ENCODE measurements around the gene PPP6R3. TPM values are rescaled to one million over a fixed set of nuclear protein-coding genes. Genes with fewer than 3 reads are reported as not detected.
A peak's percentile ranks its signal among the peaks of the same experiment; 100 is the strongest.

PPP6R3 gene
- total RNA-seq, 1 experiment from 2014 or later: 198 TPM

- DNase-seq (ENCODE audit: low spot score): no peak
Observed at GRCh38 chr11:68551223-68551622, 90.7 kb downstream of the PPP6R3 start.

DNA sequence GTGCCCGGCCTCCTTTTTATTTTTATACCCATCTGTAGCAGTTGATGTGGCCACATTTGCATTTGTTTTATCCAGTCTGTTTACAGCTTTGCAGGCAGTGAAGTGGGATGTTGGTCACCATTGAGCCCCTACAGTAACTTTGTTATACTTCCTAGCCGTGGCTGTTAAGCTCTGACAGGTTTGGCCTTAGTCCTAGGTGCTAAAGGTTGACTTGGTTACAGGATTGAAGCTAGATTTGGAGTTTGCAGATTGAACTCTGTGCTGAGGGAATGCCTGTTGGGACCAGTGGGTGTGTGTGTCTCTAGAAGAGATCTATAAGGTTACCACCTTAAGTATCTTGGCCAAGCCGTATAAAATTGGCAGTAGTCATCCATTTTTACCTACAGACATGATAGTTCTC lies 91.2 kb downstream of the PPP6R3 start:
- DNase-seq (ENCODE audit: low spot score): no peak

GRCh38 chr11:68552542-68552941 lies 92.0 kb downstream of the PPP6R3 start:
- DNase-seq (ENCODE audit: low spot score): no peak

- no peak for DNase-seq (ENCODE audit: low spot score)
Observed at GRCh38 chr11:68560216-68560615, 99.7 kb downstream of the PPP6R3 start.

- DNase-seq (ENCODE audit: low spot score): no peak
Observed at GRCh38 chr11:68563454-68563853, 102.9 kb downstream of the PPP6R3 start.

DNA sequence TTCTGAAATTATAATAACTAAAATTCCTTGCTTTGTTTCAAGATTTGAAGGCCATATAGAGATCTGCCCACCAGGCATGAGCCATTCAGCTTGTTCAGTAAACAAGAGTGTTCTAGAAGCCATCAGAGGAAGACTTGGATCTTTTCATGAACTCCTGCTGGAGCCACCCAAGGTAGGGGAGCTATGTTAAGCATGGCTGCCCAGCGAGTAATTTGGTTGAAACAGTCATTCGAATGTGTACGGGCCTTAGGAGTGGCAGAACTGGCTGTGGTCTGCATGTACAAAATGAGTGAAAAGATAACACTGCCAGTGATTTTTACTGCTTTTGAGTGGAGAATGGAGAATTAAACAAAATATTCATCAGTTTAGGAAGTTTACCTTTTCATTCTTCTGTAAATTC lies 103.7 kb downstream of the PPP6R3 start:
- no peak for DNase-seq (ENCODE audit: low spot score)

GRCh38 chr11:68565768-68566167 lies 105.2 kb downstream of the PPP6R3 start:
- DNase-seq (ENCODE audit: low spot score): no peak

- no peak for DNase-seq (ENCODE audit: low spot score)
Observed at GRCh38 chr11:68567553-68567952, 107.0 kb downstream of the PPP6R3 start.

DNA sequence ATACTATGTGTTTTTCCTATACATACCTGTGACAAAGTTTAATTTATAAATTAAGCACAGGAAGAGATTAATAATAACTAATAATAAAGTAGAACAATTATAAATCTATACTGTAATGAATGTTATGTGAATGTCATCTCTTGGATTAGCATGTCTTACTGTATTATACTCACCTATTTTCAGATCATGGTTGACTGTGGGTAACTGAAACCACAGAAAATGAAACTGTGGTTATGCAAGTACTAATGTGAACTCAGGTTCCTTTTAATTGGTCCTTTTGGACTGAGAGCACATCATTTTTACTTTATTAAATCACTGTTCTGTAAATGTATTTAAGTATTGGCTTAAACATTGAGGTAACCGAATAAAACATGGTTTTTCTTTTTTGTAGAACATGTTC lies 108.8 kb downstream of the PPP6R3 start:
- DNase-seq (ENCODE audit: low spot score): no peak

DNA sequence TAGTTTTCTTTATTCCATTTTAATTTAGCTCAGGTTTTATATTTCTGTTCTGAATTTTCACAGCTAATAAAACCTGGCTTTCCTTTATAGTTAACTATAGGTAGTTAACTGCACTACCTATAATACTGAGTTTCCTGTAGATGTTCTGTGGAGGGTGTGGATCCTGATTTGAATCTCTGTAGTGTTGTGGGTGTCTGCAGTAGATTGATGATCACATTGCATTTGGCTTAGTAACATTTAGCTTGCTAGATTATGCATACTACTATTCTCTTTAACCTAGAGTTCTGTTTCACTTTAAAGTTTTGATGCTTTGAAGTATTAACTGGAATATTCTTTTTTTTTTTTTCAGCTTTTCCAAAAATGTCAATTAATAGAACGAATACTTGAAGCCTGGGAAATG lies 110.1 kb downstream of the PPP6R3 start:
- no peak for DNase-seq (ENCODE audit: low spot score)

- DNase-seq (ENCODE audit: low spot score): no peak
Observed at GRCh38 chr11:68574308-68574707, 113.8 kb downstream of the PPP6R3 start.

DNA sequence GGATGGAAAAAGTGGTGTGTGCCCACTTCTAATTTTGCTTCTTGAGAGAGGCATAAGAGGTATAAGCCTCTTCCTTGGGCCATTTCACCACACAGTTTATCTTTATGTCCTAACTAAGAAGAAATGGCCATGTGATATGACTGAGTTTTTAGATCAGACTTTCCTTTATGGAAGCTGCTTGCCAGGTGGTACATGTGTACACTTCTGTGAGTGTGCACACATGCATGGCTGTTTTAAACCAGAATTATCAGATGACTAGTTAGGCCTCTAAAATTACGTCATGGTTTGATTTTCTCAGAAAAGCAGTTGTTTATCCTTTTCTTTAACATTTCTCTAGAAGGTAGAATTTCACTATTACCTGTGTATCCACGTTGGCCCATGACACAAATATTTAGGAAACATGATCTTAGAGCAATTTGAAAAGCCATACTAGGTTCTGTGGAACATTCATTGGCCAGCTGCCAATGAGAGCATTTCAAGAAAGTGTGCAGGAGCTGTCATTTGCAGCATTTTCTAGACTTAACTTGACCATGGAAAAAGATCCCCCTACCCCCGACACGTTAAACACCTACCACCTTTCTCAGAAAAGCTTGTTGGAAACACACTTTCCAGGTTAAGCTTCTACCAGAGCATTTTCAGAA lies 114.6 kb downstream of the PPP6R3 start:
- DNase-seq (ENCODE audit: low spot score): no peak

DNA sequence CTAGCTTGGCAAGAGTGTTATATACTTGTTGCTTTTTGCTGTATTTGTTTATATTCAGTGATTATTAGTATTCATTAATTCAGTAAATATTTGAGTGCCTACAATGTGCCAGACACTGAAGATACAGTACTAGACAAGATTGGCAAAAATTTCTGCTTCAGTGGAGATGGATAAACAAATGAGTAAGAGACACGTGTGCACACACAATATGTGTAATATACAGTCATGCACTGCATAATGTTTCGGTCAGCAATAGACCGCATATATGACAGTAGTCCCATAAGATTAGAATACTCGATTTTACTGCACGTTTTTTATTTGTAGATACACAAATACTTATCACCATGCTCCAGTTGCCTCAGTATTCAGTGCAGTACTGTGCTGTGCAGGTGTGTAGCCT lies 118.9 kb downstream of the PPP6R3 start:
- no peak for DNase-seq (ENCODE audit: low spot score)

- DNase-seq (ENCODE audit: low spot score): no peak
Observed at GRCh38 chr11:68581439-68581838, 120.9 kb downstream of the PPP6R3 start.

DNA sequence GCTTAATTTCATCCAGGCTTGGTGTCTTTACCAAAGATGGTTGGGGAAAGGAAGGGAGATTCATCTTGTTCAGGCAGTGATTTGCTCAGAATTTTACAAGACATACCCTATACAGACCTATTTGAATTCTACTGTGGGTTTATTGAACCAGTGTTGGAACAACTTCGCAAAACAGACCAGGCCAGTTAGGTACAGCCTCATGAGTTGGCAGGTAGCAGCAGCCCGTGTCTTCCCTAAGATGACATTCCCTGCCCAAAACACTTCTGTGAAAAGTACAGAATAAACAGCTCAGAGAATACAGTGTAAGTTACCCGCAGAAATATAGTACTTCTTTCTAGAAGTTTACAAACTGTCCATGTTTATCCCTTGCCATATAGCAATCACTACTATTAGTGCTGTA lies 121.3 kb downstream of the PPP6R3 start:
- no peak for DNase-seq (ENCODE audit: low spot score)

GRCh38 chr11:68582416-68583040 lies 122.0 kb downstream of the PPP6R3 start:
- no peak for DNase-seq (ENCODE audit: low spot score)

DNA sequence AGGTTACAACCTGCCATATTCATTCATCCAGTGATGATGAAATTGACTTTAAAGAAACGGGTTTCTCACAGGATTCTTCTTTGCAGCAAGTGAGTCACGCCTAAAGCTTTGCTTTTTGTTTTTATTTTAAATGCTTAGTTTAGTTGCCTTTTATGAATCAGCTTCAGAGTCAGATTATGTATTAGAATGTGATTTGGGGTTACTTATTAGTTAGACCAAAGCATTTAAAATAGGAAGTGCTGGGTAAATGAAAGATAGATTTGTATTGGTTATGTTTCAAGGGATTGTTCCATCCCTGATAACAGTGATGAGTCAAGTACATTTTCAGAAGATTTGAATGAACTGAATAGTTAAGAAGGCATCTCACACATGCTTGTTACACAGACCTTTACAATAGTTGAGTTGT lies 122.5 kb downstream of the PPP6R3 start:
- DNase-seq (ENCODE audit: low spot score): no peak

DNA sequence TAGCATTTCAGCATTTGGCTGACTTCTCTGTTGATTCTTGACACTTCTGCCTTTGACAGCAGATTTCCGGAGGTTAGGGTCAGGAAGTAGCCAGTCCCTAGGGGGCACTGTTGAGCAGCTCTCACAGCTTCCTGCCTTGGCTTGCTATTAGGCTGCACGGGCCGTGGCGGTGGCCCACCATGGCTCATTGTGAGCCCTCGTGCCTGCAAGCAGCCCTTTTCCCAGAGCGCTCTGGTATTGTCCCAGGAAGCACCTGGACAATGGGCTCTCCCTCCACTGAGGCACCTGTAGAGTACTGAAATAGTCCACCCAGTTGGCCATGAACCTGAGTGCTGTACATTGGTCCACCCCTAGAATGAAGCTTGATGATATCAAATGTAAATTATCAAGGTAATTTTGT lies 123.5 kb downstream of the PPP6R3 start:
- DNase-seq (ENCODE audit: low spot score): peak; percentile 62

- DNase-seq (ENCODE audit: low spot score): no peak
Observed at GRCh38 chr11:68584991-68585524, 124.5 kb downstream of the PPP6R3 start.

DNA sequence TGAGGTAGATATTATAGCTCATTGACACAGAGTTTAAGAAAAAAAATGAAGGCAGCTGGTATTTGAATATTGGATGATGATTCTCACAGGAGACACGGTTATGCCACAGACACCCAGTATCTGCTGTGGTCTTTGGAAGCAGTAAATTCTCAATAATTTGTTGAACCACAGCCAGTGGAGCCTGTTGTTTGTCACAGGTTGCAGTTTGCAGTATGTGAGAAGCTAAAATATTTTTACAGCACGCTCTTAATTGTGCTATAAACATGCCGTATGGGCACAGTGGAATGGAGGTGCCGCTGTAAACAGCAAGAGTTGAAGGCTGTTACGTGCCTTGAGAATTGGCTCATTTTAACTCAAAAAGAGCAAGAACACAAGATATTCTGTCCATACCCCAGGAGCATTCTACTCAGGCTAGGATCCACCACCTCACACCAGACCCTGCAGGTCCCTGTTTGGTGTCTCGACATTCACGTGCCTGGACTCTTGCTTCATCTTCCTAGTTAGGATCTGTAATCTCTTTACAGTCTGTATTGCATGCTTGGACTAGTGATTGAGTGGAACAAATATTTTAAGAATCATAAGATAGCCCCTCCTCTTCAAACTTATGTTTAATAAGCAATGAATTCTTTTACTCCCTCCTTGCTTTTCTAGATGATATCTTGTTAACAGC lies 129.1 kb downstream of the PPP6R3 start:
- DNase-seq (ENCODE audit: low spot score): no peak

- no peak for DNase-seq (ENCODE audit: low spot score)
Observed at GRCh38 chr11:68591719-68592118, 131.2 kb downstream of the PPP6R3 start.

DNA sequence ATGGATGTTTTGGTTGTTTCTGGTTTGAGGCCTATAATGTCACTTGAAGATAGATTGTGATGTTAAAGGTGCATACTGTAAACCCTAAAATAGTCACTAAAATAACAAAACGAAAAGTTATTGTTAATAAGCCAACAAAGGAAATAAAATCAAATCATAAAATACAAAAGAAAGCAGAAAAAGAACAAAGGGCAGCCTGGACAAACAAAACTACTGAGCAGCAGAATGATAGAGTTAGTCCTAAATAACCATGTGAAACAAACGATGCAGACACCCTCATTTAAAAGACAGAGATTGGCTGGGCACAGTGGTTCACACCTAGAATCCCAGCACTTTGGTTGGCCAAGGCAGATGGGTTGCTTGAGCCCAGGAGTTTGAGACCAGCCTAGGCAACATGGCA lies 132.9 kb downstream of the PPP6R3 start:
- no peak for DNase-seq (ENCODE audit: low spot score)

DNA sequence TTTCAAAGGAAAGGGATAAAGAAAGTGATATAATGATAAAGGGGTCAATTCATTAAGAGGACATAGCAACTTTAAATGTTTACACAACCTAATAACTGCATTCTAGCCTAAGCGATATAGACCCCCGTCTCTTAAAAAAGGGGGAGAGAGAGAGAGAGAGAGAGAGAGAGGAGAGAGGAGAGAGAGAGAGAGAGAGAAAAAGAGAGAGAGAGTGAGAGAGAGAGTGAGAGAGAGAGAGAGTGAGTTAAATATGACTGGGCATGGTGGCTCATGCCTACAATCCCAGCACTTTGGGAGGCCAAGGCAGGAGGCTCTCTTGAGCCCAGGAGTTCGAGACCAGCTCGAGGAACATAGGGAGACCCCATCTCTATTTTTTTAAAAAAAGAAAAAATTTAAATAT lies 133.6 kb downstream of the PPP6R3 start:
- no peak for DNase-seq (ENCODE audit: low spot score)

Measured in HT-29 (cell line).